GM19240 (cell line): ENCODE data around the gene VGLL4.

Source experiments
- DNase-seq: peaks from one replicate; pipeline ENCODE4 v3.0.0; 2011; ENCODE audit warnings: low spot score; ENCODE audit not compliant: insufficient read length

VGLL4 gene

GRCh38 chr3:11507719-11508118 is 136.0 kb downstream of the VGLL4 start:
- no peak for DNase-seq
